DND-41 (cell line): ENCODE measurements around the gene ZNF367.

ENCODE experiments used
- EZH2 ChIP-seq: IDR thresholded peaks from 3 replicates; pipeline ENCODE4 v1.6.1; 2012; ENCODE audit warnings: borderline replicate concordance, low read depth, mild to moderate bottlenecking, moderate library complexity, low read length, inconsistent platforms; ENCODE audit not compliant: severe bottlenecking
- TF ChIP-seq, protein P1 (sequence below): IDR thresholded peaks from 2 replicates; pipeline ENCODE4 v1.5.1; 2012; ENCODE audit warnings: borderline replicate concordance, low read length, moderate library complexity, mild to moderate bottlenecking; ENCODE audit not compliant: poor library complexity, severe bottlenecking; ENCODE audit errors: extremely low read depth

DNA sequence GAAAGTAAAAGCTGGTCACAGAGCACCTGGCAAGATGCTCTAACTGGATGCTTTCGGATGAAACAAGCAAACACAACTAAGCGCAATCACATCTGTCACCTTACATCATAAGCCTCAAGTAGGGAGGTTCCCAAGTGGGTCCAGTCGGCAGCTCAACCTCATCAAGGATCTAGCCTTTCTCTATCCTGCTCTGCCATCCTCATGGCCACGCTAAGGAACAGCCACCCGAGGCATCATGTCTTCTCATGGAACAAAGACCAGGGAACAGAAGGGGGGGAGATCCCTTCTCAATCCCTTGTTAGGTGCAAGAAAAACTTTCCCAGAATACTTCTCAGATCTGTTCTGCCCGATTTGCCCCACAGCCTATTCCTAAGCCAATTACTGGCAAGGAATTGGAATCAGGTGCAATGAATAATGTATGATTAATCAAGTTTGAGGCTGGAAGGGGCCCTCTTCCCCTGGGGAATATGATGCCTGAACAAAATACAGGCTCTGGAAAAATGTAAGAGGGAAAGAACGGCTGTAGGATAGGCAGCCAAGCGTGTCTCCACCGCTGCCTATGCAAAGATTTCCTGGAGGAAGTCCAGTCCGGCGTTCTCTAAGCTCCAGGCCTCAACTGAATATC lies 30.5 kb upstream of the ZNF367 start:
- TF ChIP-seq, protein P1, sequence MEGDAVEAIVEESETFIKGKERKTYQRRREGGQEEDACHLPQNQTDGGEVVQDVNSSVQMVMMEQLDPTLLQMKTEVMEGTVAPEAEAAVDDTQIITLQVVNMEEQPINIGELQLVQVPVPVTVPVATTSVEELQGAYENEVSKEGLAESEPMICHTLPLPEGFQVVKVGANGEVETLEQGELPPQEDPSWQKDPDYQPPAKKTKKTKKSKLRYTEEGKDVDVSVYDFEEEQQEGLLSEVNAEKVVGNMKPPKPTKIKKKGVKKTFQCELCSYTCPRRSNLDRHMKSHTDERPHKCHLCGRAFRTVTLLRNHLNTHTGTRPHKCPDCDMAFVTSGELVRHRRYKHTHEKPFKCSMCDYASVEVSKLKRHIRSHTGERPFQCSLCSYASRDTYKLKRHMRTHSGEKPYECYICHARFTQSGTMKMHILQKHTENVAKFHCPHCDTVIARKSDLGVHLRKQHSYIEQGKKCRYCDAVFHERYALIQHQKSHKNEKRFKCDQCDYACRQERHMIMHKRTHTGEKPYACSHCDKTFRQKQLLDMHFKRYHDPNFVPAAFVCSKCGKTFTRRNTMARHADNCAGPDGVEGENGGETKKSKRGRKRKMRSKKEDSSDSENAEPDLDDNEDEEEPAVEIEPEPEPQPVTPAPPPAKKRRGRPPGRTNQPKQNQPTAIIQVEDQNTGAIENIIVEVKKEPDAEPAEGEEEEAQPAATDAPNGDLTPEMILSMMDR, result no peak
- no peak for TF ChIP-seq EZH2
